ENCODE results near the gene KLK13. TPM values are rescaled to one million over a fixed set of nuclear protein-coding genes. Genes with fewer than 3 reads are reported as not detected.

The KLK13 gene
- total RNA-seq, 1 experiment from 2014 or later: not detected

DNA sequence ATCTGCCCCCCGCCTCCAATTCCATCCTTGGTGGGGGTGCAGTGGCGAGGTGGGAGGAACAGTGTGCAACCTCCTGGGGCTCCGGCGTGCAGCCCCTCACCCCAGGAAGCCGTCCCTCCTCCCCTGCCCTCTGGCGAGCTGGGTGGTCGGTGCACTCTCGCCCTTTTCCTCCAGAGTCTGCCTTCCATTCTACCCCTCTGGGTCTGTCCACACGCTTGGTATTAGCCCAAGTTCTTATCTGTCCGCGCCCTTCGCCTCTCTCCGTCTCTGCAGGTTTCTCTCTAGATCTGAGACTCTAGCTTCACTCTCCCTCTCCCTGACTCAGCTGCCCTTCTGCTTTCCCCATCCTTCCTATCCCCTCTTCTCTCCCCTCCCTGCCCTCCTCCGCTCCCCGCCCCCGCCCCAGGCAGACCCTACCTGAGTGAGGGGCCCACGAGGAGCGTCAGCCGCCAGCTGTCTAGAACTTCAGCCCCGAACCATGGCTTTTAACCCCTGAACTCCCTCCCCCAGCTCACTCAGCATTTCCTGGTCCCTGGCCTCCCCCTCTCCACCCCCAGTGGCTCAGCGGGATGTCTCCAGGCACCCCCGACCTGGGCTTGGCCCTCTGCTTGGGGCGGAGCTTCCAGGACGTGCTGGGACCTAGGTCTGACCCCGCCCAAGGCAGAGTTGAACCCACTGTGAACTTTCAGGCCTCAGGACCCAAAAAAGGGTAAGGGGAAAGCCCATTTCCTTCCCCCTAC is 499 bp upstream of the KLK13 start:
- no peak overlapping the region for H3K4me2 ChIP-seq (ENCODE audit: low read depth, low read length, poor library complexity, severe bottlenecking)
- H3K4me1 ChIP-seq (ENCODE audit: low read length): no peaks in the 10 kb centered on the region
- H3K9ac ChIP-seq (ENCODE audit: low read length): no peak overlapping the region
- no peaks in the 10 kb centered on the region for H3K27me3 ChIP-seq (ENCODE audit: low read length)
- H3K36me3 ChIP-seq (ENCODE audit: insufficient read depth, low read length): no peaks in the 10 kb centered on the region
- no peak for DNase-seq
- no peak overlapping the region for H3K27ac ChIP-seq (ENCODE audit: low read length)
- 0 out of 2 replicates have a peak, but pooled peaks cover 6% of the 10 kb centered on the region for H3K9me2 ChIP-seq (replicated peaks; ENCODE audit: insufficient read depth, low read length)
- no peak overlapping the region for H3K4me3 ChIP-seq (ENCODE audit: low read length)
- H4K20me1 ChIP-seq (ENCODE audit: insufficient read depth, low read depth, low read length): no peaks in the 10 kb centered on the region
- no peaks in the 10 kb centered on the region for H3K9me3 ChIP-seq (ENCODE audit: low read length)
- no peak overlapping the region for H2AFZ ChIP-seq (ENCODE audit: low read length)
- no peaks in the 10 kb centered on the region for H3K79me2 ChIP-seq (ENCODE audit: low read length)

DNA sequence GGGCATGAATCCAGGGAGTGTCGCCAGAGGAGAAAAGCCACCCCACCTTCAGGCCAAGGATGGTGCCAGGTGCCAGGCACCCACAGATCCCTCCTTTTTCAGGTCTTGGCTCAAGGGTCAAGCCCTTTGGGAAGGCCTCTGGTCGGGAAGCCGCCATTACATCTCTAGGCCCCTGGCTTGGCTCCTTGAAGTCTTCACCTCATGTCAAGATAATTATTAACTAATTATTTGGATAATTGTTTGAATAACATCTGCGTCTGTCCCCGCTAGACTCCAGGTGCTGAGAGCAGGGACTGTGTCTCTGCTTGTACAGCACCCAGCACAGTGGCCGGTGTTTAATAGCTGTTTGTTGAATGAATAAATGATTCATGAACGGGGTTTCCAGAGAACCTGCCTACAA is 1.2 kb downstream of the KLK13 start:
- Histone ChIP-seq H2AFZ (ENCODE audit: low read length) (no peak overlapping the region), H3K4me1 (ENCODE audit: low read length) (no peaks in the 10 kb centered on the region), H3K4me3 (ENCODE audit: low read length) (no peak overlapping the region), H3K36me3 (ENCODE audit: insufficient read depth, low read length) (no peaks in the 10 kb centered on the region), H3K9ac (ENCODE audit: low read length) (no peak overlapping the region), H4K20me1 (ENCODE audit: insufficient read depth, low read depth, low read length) (no peaks in the 10 kb centered on the region), H3K4me2 (ENCODE audit: low read depth, low read length, poor library complexity, severe bottlenecking) (no peak overlapping the region), H3K9me3 (ENCODE audit: low read length) (no peaks in the 10 kb centered on the region), H3K27ac (ENCODE audit: low read length) (no peak overlapping the region), H3K27me3 (ENCODE audit: low read length) (no peaks in the 10 kb centered on the region), H3K79me2 (ENCODE audit: low read length) (no peaks in the 10 kb centered on the region), H3K9me2 (replicated peaks; ENCODE audit: insufficient read depth, low read length) (0 out of 2 replicates have a peak, but pooled peaks cover 6% of the 10 kb centered on the region)
- no peak for DNase-seq

DNA sequence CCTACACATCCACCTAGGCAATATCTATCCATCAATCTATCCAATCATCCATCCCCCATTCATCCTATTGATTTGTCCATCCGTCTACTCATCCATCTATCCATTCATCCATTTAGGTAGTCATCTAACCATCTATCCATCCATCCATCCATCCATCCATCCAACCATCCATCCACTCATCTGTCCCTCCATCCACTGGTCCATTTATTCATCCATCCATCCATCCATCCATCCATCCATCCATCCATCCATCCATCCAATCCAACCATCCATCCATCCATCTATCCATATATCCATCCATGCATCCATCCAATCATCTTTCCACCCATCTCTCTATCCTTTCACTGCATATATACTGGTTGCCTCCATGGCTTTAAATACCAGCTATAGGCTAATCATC is 3.9 kb downstream of the KLK13 start:
- no peak overlapping the region for H3K9ac ChIP-seq (ENCODE audit: low read length)
- no peaks in the 10 kb centered on the region for H3K9me3 ChIP-seq (ENCODE audit: low read length)
- DNase-seq: no peak
- no peak overlapping the region for H3K27ac ChIP-seq (ENCODE audit: low read length)
- no peak overlapping the region for H2AFZ ChIP-seq (ENCODE audit: low read length)
- no peaks in the 10 kb centered on the region for H3K27me3 ChIP-seq (ENCODE audit: low read length)
- no peak overlapping the region for H3K4me3 ChIP-seq (ENCODE audit: low read length)
- 0 out of 2 replicates have a peak, but pooled peaks cover 6% of the 10 kb centered on the region for H3K9me2 ChIP-seq (replicated peaks; ENCODE audit: insufficient read depth, low read length)
- no peaks in the 10 kb centered on the region for H3K4me1 ChIP-seq (ENCODE audit: low read length)
- no peaks in the 10 kb centered on the region for H3K36me3 ChIP-seq (ENCODE audit: insufficient read depth, low read length)
- no peaks in the 10 kb centered on the region for H4K20me1 ChIP-seq (ENCODE audit: insufficient read depth, low read depth, low read length)
- no peaks in the 10 kb centered on the region for H3K79me2 ChIP-seq (ENCODE audit: low read length)
- no peak overlapping the region for H3K4me2 ChIP-seq (ENCODE audit: low read depth, low read length, poor library complexity, severe bottlenecking)

DNA sequence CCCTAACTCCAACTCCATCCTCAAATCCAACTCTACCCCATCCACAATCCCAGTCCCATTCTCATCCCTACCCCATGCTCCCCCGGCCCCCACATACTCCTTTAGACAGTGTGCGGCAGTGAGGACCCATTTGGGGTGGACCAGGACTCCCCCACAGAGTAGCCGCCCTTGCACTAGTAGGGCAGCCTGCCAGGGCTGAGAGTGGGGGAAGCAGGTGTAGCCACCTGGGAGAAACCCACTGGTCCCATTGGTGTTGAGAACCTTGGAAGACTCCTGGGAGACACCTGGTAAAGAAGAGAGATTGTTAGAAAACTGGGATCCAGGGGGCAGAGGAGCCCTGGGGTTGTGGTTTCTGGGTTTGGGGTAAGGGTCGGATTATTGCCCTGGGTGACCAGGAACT is 4.6 kb downstream of the KLK13 start:
- Histone ChIP-seq H2AFZ (ENCODE audit: low read length) (no peak overlapping the region), H3K4me1 (ENCODE audit: low read length) (no peaks in the 10 kb centered on the region), H3K4me3 (ENCODE audit: low read length) (no peak overlapping the region), H3K9me3 (ENCODE audit: low read length) (no peaks in the 10 kb centered on the region), H3K4me2 (ENCODE audit: low read depth, low read length, poor library complexity, severe bottlenecking) (no peak overlapping the region), H4K20me1 (ENCODE audit: insufficient read depth, low read depth, low read length) (no peaks in the 10 kb centered on the region), H3K9ac (ENCODE audit: low read length) (no peak overlapping the region), H3K27ac (ENCODE audit: low read length) (no peak overlapping the region), H3K79me2 (ENCODE audit: low read length) (no peaks in the 10 kb centered on the region), H3K27me3 (ENCODE audit: low read length) (no peaks in the 10 kb centered on the region), H3K36me3 (ENCODE audit: insufficient read depth, low read length) (no peaks in the 10 kb centered on the region), H3K9me2 (replicated peaks; ENCODE audit: insufficient read depth, low read length) (0 out of 2 replicates have a peak, but pooled peaks cover 6% of the 10 kb centered on the region)
- no peak for DNase-seq

DNA sequence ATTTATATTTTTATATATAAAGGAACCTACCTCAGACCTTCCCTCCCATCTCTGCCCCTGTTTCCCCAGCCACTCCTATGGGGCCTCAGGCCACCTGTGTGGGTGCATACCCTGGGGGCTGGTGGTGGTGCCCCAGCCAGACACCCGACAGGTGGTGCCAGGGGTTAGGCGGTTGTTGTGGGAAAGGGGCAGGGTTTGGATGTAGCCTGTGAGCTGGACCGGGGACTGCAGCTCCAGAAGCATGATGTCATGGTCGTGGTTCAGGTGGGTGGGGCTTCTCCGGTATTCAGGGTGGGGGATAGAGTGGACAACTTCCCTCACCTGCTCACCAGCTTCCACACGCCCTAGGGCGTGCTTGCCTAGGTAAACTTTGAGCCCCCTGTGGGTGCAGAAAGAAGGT is 5.2 kb downstream of the KLK13 start:
- Histone ChIP-seq H3K4me3 (ENCODE audit: low read length) (no peak overlapping the region), H3K4me1 (ENCODE audit: low read length) (no peaks in the 10 kb centered on the region), H3K79me2 (ENCODE audit: low read length) (no peaks in the 10 kb centered on the region), H3K36me3 (ENCODE audit: insufficient read depth, low read length) (no peaks in the 10 kb centered on the region), H3K9me3 (ENCODE audit: low read length) (no peaks in the 10 kb centered on the region), H3K4me2 (ENCODE audit: low read depth, low read length, poor library complexity, severe bottlenecking) (no peak overlapping the region), H3K9me2 (replicated peaks; ENCODE audit: insufficient read depth, low read length) (0 out of 2 replicates have a peak, but pooled peaks cover 6% of the 10 kb centered on the region), H4K20me1 (ENCODE audit: insufficient read depth, low read depth, low read length) (no peaks in the 10 kb centered on the region), H3K27me3 (ENCODE audit: low read length) (no peaks in the 10 kb centered on the region), H2AFZ (ENCODE audit: low read length) (no peak overlapping the region), H3K9ac (ENCODE audit: low read length) (no peak overlapping the region), H3K27ac (ENCODE audit: low read length) (no peak overlapping the region)
- DNase-seq: no peak

DNA sequence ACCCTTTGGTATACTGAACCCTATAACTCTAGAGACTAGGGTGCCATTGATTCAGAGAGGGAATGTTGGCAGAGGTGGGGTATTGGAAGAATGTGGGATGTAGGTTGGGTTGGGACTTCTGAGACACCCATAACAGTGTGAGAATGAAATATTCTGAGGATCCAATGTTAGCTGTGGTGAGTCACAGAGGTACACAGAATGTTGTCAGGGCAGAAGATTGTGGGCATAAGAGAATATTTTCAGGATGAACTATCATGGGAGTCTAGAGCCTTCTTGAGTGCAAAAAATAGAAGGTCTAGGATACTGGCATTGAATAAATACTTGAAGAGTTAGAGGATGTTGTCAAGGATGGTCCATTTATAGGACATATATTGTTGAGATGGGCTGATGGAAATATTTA is 9.0 kb downstream of the KLK13 start:
- Histone ChIP-seq H3K4me1 (ENCODE audit: low read length) (no peaks in the 10 kb centered on the region), H3K79me2 (ENCODE audit: low read length) (no peaks in the 10 kb centered on the region), H3K4me2 (ENCODE audit: low read depth, low read length, poor library complexity, severe bottlenecking) (no peak overlapping the region), H3K9me2 (replicated peaks; ENCODE audit: insufficient read depth, low read length) (no peaks in the 10 kb centered on the region), H2AFZ (ENCODE audit: low read length) (no peak overlapping the region), H3K27ac (ENCODE audit: low read length) (no peak overlapping the region), H3K9ac (ENCODE audit: low read length) (no peak overlapping the region), H3K27me3 (ENCODE audit: low read length) (no peaks in the 10 kb centered on the region), H3K36me3 (ENCODE audit: insufficient read depth, low read length) (no peaks in the 10 kb centered on the region), H3K9me3 (ENCODE audit: low read length) (no peaks in the 10 kb centered on the region), H3K4me3 (ENCODE audit: low read length) (no peak overlapping the region), H4K20me1 (ENCODE audit: insufficient read depth, low read depth, low read length) (no peaks in the 10 kb centered on the region)
- DNase-seq: no peak

DNA sequence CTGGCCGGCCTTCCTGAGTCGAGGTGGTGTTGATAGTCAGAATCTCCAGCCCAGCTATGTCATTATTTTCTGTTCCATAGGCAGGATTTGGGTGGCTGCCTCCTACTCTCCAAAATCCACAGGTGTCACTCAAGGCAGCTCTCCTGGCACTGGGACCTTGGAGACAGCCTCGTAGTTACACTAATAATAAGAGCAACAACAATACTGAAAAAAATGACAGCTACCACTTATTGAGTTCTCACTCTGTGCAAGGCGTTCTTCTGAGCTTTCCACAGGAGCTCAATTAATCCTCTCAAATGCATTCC is 17.9 kb downstream of the KLK13 start:
- H3K27ac ChIP-seq (ENCODE audit: low read length): no peak overlapping the region
- H3K36me3 ChIP-seq (ENCODE audit: insufficient read depth, low read length): no peaks in the 10 kb centered on the region
- no peaks in the 10 kb centered on the region for H4K20me1 ChIP-seq (ENCODE audit: insufficient read depth, low read depth, low read length)
- no peaks in the 10 kb centered on the region for H3K9me2 ChIP-seq (replicated peaks; ENCODE audit: insufficient read depth, low read length)
- H3K4me3 ChIP-seq (ENCODE audit: low read length): no peak overlapping the region
- no peak overlapping the region for H3K9ac ChIP-seq (ENCODE audit: low read length)
- no peaks in the 10 kb centered on the region for H3K79me2 ChIP-seq (ENCODE audit: low read length)
- H2AFZ ChIP-seq (ENCODE audit: low read length): no peak overlapping the region
- no peaks in the 10 kb centered on the region for H3K4me1 ChIP-seq (ENCODE audit: low read length)
- H3K4me2 ChIP-seq (ENCODE audit: low read depth, low read length, poor library complexity, severe bottlenecking): no peak overlapping the region
- no peaks in the 10 kb centered on the region for H3K27me3 ChIP-seq (ENCODE audit: low read length)
- no peak for DNase-seq
- H3K9me3 ChIP-seq (ENCODE audit: low read length): no peaks in the 10 kb centered on the region

DNA sequence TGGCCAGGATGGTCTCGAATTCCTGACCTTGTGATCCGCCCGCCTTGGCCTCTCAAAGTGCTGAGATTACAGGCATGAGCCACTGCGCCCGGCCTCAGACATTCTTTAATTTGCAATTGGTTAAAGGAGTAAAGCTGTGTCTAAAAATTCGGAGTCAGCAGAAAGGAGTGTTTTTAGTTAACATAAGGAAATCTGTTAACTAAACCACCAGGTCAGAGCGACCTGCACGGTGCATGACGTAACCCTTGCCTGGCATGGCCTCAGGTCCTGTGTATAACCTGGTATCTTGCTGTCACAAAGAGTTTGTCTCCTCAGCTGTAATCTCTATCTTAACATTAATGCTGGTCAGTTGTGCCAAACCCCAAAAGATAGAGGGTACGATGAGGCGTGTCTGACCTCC is 20.6 kb downstream of the KLK13 start:
- H3K9me3 ChIP-seq (ENCODE audit: low read length): no peaks in the 10 kb centered on the region
- no peak overlapping the region for H3K4me2 ChIP-seq (ENCODE audit: low read depth, low read length, poor library complexity, severe bottlenecking)
- DNase-seq: no peak
- H3K9ac ChIP-seq (ENCODE audit: low read length): no peak overlapping the region
- H3K9me2 ChIP-seq (replicated peaks; ENCODE audit: insufficient read depth, low read length): no peaks in the 10 kb centered on the region
- H4K20me1 ChIP-seq (ENCODE audit: insufficient read depth, low read depth, low read length): no peaks in the 10 kb centered on the region
- no peaks in the 10 kb centered on the region for H3K27me3 ChIP-seq (ENCODE audit: low read length)
- H3K27ac ChIP-seq (ENCODE audit: low read length): no peak overlapping the region
- no peaks in the 10 kb centered on the region for H3K79me2 ChIP-seq (ENCODE audit: low read length)
- H3K4me1 ChIP-seq (ENCODE audit: low read length): no peaks in the 10 kb centered on the region
- no peaks in the 10 kb centered on the region for H3K36me3 ChIP-seq (ENCODE audit: insufficient read depth, low read length)
- no peak overlapping the region for H2AFZ ChIP-seq (ENCODE audit: low read length)
- H3K4me3 ChIP-seq (ENCODE audit: low read length): no peak overlapping the region
